Left lobe of liver (tissue), 2 donors: ENCODE results near the gene NSD2. TPM values are rescaled to one million over a fixed set of nuclear protein-coding genes. Genes with fewer than 3 reads are reported as not detected.
A peak's percentile ranks its signal among the peaks of the same experiment; 100 is the strongest.
"Not testable (repeated sequence)": the region's sequence is repeated elsewhere in the genome, so short reads cannot be mapped to it uniquely, and the experiment has no call there.

Source experiments
- ATAC-seq: fragments of 200-7000 bp; cut with Tn5 transposase; one replicate; pipeline ENCODE4 v1.9.1; 2020; ENCODE audit warnings: mild to moderate bottlenecking, moderate library complexity
- DNase-seq: peaks from one replicate; pipeline ENCODE4 v3.0.0-alpha.2; 2020; ENCODE audit warnings: low spot score
- total RNA-seq: library from RNA; stranded (reverse); gene quantifications from one replicate; pipeline ENCODE4 v1.2.1, GENCODE V29; 2021
- donor health status: DM: no; HTN: no; CAD: no; lungs with moderate emphysema.
- donor health status: DM: no; HTN: yes; CAD: no.

NSD2 gene
- total RNA-seq, 1 donor from 2014 or later, result 13.5 TPM

DNA sequence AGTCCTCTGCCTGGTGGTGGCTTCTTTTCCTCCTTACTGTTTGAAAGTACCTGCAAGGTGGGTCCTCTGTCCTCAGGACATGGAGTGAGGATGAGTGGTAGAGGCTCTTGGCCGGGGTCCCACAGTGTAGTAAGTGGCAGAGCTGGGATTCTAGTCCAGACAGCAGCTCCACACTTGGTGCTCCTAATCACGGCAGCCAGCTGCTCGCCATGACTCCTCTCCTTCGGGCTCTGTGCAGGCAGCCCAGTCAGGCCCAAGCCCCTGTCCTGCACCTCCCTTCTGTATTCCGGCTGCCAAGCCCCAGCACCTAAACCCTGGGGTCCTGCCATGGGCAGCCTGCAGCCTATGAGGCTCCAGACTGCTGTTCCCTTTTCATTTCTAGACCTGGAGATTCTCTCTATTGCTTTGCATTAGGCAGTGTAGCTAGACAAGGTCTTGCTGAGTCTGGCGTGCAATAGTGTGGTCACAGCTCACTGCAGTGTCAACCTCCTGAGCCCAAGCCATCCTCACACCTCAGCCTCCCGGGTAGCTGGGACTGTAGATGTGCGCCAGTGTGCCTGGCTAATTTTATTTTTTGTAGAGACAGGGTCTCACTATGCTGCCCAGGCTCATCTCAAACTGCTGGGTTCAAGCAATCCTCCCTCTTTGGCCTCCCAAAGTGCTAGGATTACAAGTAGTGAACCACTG lies 24.9 kb downstream of the NSD2 start:
- no peak for ATAC-seq
- DNase-seq, result no peak

DNA sequence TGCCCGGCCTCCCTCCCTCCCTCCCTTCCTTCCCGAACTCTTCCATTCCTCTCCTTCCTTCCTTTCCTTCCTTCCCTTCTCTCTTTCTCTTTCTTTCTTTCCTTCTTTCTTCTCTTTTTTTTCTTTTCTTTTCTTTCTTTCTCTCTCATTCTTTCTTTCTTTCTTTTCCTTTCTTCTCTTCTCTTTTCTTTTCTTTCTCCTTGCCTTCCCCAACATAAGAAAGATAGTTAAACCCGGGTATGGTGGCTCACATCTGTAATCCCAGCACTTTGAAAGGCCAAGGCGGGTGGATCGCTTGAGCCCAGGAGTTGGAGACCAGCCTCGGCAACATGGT lies 25.4 kb downstream of the NSD2 start:
- DNase-seq, result no peak

DNA sequence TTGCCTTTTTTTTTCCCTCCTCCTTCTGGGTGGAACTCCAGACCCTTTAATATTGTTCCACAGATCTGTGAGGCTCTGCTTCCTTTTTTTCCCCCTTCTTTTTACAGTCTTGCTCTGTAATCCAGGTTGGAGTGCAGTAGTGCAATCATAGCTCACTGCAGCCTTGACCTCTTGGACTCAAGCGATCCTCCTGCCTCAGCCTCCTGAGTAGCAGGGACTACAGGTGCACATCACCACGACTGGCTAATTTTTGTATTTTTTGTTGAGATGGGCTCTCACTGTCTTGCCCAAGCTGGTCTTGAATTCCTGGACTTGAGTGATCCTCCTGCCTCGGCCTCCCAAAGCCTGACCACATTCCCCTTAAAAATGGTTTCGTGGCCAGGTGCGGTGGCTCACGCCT lies 26.8 kb downstream of the NSD2 start:
- DNase-seq (no peak), ATAC-seq (no peak)

More for the DNA sequence above, 25.4 kb downstream of the NSD2 start:
- ATAC-seq, result no peak

DNA sequence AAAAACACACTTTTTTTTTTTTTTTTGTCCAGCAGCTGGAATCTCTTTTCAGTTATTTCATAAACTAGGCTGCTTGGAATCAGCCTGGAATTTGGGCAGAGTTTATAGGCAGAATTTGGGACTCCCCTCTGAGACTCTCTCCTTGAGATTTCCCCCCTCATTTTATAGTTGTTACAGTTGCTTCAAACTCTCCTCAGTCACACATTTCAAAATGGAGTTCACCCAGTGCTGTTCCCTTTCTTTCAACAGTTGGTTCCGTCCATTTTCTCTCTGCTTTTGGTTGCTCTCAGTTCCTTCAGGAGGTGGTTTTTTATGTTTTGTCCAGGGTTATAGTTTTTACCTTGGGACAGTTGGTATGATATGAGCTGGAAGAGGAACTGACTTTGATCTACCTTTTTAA lies 27.5 kb downstream of the NSD2 start:
- DNase-seq (no peak), ATAC-seq (no peak)

DNA sequence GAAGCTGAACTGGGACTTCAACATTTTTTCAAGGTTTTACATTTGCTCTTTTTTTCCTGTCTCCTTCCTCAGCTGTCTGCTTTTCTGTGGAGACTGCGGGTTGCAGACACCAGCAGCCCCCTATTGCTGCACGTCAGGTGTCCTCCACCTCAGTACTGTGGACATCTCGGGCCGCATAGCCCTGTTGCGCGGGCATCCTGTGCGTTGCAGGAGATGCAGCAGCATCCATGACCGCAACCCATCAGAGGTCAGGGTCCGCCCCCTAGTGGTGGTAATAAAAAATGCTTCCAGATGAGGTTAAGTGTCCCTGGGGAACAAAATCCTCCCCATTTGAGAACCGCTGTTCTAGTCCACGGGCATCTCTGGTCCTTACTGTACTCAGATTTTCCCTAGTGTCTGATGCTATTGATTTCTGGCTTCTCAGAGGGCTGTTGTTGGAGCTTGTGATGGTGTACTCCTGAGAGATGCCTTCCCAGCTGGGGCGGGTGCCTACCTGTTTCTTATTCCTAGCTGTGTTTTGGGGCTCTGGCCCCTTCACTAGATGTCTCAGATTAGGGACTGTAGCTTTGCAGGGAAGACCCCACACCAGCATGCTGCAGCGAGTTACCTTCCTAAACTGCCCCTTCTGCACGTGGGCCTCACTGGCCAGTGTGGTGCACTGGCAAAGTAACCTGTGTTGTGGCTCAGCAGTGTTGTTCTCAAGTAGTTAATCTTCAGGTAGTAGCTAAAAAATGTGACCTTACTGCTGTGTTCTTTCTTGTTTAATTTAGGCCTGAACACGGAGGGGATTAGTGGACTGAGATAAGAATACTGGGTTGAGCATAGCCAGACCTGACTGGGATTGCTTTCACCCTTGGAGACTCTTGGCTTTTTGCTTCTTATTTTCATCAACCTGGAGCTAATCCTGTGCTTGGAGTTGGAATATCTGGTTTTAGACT lies 28.2 kb downstream of the NSD2 start:
- ATAC-seq, result peak; percentile 99
- peak; percentile 72 for DNase-seq

DNA sequence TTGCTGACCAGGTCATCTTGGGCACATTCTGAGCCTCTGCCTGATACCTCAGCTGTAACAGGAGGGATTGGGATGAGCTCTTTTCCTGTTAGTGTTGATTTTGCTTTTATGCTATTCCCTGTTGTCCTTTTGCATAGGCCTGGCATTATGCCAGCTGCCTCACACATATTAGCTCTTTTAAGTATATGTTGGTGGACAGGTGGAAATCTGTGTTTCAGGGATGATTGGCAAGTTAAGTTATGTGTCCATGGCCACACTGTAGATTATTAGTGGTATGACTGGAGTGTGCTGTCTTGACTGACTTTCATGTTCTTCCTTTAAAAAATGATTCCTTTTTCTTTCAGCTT lies 28.9 kb downstream of the NSD2 start:
- DNase-seq (no peak), ATAC-seq (no peak)

DNA sequence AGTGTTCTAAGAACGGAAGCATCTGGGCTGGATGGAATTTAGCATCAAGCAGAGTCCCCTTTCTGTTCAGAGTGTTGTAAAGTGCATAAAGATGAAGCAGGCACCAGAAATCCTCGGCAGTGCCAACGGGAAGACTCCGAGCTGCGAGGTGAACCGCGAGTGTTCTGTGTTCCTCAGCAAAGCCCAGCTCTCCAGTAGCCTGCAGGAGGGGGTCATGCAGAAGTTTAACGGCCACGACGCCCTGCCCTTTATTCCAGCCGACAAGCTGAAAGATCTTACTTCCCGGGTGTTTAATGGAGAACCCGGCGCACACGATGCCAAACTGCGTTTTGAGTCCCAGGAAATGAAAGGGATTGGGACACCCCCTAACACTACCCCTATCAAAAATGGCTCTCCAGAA lies 29.4 kb downstream of the NSD2 start:
- ATAC-seq, result no peak
- DNase-seq, result no peak

DNA sequence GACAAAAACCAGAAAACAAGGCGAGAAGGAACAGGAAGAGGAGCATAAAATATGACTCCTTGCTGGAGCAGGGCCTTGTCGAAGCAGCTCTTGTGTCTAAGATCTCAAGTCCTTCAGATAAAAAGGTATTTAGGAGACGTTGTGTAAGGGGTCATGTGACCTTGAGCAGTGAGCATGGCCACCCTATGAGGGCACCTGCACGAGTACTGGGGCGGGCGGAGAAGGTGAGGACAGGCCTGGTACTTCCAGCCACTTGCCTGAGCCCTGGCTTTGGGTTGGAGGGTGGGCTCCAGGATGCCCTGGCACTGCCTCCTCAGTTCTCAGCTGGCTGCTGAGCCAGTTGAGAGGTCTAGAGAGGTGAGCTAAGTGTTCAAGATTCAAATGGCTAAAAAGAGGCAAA lies 29.9 kb downstream of the NSD2 start:
- no peak for ATAC-seq
- DNase-seq, result no peak

DNA sequence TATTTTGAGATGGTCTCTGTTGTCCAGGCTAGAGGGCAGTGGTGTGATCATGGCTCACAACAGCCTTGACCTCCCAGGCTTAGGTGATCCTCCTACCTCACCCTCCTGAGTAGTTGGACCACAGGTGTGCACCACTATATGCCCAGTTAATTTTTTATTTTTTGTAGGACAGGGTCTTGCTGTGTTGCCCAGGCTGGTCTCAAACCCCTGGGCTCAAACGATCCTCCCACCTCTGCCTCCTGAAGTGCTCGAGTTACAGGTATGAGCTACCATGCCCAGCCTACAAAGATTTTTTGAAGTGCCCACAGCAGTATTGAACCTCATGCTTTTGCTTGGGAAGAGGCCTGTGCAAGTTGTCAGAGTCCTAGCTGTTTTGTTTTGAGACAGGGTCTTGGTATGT lies 31.1 kb downstream of the NSD2 start:
- no peak for DNase-seq

DNA sequence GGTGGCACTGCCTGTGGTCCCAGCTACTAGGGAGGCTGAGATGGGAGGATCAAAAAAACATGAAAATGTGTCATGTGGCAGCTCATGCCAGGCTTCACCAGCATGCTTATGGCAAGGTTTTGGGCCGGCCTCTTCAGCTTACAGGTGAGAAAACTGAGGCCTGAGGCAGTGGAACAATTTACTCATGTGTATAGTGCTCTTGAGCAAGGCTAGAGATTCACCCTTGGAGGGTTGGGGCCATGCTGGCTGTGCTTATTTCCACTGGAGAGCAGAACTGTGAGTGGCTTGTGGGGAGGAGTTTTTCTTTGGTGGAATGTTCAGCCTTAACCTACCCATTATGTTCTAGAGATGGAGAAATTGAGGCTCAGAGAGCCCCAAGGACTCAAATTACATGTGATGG lies 31.8 kb downstream of the NSD2 start:
- DNase-seq (no peak), ATAC-seq (no peak)

More for the DNA sequence above, 31.1 kb downstream of the NSD2 start:
- no peak for ATAC-seq

DNA sequence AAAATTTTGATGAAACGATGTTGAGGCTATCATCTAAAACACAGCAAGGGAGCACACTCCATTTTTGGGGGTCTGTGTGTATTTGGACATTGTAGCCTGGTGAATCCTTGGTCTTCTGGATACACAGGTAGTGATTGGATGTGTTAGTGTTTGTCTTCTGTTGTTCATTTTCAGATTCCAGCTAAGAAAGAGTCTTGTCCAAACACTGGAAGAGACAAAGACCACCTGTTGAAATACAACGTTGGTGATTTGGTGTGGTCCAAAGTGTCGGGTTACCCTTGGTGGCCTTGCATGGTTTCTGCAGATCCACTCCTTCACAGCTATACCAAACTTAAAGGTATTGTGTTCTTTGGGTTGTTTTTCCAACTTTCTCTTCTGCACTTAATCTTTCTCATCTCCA lies 32.8 kb downstream of the NSD2 start:
- no peak for ATAC-seq
- no peak for DNase-seq

DNA sequence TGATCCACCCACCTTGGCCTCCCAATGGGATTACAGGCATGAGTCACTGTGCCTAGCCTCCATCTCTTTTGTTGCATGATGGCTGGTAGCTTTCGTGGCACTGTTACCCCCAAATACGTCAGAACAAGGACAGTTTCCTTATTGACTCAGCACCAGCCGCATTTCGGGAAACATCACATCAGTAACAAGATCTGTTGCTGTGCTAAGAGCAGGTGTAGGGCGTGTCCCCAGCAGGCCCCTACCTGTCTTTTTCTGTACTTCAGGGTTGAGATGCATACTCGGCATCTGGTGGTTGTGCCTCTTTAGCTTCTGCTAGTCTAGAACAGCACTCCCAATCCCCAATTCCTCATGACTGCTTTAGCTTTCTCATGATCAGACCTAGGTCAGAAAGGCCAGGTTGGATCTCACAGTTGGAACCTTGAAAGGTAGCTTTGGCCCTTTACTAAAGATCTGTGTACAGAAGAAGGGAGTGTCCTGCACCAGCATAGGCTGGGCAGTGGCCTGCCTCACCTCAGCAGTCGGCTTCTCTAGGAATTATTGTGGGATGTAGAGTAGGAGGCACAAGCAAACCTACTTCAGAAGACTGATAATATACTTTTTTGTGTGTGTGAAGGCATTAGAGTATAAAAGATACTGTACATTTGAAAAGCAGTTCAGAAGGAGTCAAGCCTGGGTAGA lies 36.8 kb downstream of the NSD2 start:
- no peak for ATAC-seq
- no peak for DNase-seq

DNA sequence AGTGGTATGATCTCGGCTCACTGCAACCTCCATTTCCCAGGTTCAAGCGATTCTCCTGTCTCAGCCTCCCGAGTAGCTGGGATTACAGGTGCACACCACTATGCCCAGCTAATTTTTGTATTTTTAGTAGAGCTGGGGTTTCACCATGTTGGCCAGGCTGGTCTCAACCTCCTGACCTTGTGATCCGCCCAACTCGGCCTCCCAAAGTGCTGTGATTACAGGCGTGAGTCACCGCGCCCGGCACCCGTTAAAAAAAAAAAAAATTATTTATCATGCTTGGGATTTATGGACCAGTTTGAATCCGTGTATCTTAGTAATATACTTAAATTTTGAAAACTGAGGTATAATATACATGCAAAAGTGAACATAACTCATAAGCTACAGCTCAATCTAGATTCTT lies 38.5 kb downstream of the NSD2 start:
- not testable (repeated sequence) for DNase-seq, ATAC-seq

DNA sequence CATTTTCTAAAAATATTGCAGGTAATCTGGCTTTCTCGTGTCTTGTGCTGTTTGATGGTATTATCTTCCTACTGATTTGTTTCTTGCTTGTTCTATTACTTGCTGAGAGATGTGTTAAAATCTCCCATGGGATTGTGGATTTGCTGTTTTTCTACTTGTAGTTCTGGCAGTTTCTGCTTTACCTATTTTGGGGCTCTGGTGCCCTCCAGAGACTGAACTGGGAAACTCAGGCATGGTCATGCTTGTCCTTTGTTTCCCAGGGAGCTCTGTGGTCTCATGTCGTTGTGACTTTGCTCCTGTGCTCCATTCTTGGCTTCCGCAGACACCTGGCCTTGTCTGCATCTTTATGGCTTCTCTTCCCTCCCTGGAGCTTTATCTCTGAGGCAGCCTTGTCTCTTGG lies 39.5 kb downstream of the NSD2 start:
- ATAC-seq (peak; percentile 87), DNase-seq (no peak)

DNA sequence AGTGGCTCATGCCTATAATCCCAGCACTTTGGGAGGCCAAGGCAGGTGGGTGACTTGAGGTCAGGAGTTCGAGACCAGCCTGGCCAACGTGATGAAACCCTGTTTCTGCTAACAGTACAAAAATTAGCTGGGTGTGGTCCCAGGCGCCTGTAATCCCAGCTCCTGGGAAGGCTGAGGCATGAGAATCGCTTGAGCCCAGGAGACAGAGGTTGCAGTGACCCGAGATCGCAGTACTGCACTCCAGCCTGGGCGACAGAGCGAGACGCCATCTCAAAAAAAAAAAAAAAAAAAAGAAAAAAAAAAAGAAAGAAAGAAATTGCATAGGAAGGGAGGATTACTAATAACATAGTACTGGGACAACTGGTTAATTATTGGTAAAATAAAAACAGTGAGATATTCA lies 40.1 kb downstream of the NSD2 start:
- not testable (repeated sequence) for DNase-seq, ATAC-seq

DNA sequence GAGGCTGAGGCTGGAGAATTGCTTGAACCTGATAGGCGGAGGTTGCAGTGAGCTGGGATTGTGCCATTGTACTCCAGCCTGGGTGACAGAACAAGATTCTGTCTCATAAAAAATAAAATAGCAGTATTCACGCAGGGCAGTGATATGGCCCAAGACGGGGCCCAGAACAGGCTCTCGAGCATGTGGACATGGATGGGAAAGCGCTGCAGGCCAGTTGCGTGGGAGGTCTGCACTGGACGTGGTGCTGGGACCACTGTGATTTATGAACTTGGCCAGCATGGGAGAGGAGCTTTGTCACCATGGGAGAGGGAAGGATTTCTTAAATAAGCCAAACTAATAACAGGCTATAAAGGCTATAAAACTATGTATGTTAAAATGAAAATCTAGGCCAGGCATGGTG lies 51.6 kb downstream of the NSD2 start:
- no peak for ATAC-seq

DNA sequence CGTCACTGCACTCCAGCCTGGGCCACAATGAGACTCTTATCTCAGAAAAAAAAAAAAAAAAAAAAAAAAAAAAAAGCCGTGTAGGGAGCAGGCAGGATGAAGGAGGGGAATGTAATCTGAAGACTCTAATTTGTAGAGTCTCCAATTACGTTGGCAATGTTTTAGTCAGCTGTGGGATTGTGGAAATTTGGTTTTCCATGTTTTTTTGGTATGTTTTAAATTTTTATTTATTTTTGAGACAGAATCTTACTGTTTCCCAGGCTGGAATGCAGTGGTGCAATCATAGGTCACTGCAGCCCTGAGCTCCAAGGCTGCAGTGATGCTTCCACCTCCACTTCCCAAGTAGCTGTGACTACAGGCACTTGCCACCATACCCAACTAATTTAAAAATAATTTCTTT lies 56.5 kb downstream of the NSD2 start:
- DNase-seq (no peak), ATAC-seq (no peak)

More for the DNA sequence above, 51.6 kb downstream of the NSD2 start:
- no peak for DNase-seq

DNA sequence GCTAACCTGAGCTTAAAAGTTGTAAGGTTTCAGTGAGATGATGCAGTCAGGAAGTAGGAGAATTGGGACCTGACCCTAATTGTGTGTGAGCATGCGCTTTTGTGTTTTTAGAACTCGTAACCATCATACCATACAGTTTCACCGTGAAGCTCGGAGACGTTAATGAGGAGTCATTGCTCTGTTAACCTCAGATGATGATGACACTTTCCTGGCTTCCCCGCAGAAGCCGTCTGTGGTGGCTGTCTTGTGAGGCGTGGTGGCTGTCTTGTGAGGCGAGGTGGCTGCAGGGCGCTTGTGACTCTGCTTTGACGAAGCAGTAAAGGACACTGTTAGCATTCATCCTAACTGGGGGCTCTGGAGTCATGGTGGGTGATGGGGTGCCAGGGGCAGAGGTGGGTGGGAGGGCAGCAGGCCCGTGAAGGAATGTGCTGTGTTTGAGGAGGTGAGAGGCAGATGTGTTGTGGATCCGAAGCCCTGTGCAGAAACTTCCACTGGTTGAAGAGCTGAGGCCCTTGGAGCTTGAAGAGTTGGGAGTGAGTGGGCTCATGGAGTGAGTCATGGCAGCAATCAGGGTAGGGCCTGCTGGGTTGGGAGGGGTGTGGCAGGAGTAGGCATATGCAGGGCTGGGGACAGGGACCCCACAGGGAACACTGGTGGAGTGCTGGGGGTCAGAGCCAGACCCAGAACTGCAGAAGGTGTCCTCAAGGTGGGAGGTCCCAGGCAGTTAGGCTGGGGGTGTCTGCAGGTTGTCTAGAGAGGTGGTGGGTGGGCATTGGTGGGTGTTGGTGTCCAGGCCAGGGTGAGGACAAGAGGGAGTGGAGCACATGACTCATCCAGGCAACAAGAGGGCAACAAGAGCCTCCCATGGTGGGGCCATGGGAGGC lies 57.4 kb downstream of the NSD2 start:
- no peak for ATAC-seq

DNA sequence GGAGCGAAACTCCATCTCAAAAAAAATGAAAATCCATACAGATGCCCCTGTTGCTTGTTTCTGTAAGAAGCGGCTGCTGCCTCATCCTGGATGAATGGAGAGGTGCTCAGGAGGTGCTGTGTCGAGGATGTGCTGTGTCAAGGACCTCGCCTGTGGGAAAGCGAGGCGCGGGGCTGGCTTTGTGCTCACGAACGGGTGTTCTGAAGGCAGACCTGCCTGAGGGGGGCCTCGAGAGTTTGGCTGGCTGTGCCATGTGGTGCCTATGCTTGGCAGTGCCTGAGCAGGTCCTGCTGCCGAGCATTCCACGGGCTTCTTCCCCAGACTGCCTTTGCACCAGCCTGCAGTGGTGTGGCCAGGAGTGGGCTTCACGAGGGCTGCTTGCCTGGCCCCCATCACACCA lies 61.5 kb downstream of the NSD2 start:
- DNase-seq (no peak), ATAC-seq (no peak)

More for the DNA sequence above, 57.4 kb downstream of the NSD2 start:
- no peak for DNase-seq

DNA sequence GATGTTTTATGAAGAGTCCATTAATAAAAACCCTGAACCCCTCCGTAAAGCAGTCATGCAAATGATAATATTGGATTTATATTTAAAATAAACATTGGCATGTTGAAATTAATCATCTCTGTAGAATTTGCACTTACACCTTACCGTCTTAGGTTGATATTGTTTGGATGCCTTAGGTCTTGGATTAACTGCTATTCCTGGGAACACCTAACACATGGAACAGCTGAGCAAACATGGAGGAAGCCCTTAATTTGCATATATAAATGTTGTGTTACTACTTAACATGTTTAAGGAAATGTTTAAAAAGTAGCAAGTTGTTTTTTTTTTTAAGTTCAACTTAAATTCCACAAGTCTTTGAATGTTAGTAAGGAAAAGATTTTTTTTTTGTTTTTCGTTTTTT lies 62.5 kb downstream of the NSD2 start:
- DNase-seq, result no peak
- no peak for ATAC-seq

DNA sequence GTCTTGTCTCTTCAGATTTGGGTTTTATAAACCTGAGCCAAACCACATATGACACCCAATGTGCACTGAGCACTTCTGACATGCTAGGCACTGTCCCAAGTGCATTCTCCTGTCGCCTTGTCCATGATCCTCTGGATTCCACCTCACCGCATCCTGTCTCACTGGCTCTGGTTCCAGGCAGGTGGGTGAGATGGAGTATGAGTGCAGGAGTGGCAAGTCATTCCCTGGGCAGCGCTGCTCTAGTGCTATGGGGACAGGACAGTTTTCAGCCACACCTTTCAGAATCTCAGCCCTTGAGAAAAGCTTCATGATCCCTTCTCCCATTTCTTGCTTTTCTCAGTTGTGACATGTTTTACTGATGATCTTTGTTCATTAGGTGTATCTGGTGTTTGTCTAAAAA lies 66.4 kb downstream of the NSD2 start:
- DNase-seq, result no peak
- no peak for ATAC-seq
